Fibroblast of skin of right biceps (primary cell): ENCODE results near the gene HRH1.
"Not testable (repeated sequence)": the region's sequence is repeated elsewhere in the genome, so short reads cannot be mapped to it uniquely, and the experiment has no call there.

Source experiments
- DNase-seq: peaks from one replicate; pipeline ENCODE4 v3.0.0-alpha.2; 2013

HRH1 gene

DNA sequence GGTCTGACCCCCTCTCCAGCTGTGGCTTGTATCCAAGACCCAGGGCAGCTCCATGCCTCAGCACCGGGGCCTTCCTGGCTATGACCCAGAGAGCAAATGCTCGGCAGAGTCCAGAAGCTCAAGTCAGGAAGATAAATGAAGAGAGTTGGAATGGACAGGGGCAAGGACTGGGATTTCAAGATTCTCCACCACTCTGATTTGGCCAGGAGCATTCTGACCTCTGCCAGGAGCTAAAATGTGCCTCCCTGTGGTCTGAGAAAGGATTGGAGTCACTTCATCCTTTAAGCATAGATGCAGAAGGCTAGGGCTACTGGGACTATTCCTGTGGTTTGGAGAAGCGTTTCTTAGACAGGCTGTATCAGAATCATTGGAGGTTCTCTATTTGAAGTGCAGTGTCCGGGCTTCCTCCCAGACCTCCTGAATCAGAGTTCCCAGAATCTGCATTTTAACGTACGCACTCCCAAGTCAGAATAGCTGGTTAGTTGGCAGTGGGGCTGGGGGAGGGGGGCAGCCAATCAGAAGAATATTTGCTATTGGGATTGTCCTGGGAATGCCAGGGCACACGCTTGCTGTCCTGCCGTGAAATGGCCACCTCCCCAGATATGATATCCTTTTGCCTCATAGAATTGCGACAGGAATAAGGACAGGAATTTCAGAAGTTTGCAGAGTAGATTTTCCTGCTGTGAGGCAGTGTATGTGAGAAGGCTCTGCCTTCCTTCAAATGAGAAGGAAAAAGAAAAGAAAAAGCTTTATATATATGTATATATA lies 57.4 kb downstream of the HRH1 start:
- peak; percentile 43 for DNase-seq

DNA sequence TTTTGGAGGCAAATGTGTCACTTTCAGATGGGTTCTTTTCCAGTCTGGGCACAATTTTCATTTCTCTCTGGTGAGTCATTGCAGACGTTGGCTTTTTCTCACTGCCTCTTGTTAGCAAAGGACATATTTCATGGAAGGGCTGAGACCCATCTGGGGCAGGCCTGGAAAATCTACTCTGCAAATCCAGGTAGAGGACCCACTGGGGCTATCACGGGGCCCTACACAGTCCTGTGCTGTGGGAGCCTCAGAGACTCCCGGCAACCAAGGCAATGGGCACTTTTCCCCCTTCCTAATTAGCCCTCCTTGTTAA lies 58.0 kb downstream of the HRH1 start:
- peak; percentile 87 for DNase-seq

DNA sequence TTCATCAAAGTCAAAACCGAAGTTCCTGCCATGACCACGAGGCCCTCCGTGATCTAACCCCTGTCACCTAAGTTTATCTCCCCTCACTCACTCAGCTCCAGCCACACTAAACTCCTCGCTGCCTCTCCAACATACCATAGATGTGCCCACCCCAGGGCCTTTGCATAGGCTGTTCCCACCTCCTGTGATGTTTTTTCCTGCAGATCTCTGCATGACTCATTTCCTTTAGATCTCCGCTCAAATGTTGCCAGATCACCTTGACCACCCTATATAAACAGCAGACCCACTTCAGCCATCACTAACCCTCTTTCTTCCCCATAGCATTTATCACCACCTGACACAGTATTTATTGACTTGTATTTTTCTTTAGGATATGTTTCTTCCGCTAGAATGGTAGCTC lies 58.5 kb downstream of the HRH1 start:
- peak; percentile 21 for DNase-seq

DNA sequence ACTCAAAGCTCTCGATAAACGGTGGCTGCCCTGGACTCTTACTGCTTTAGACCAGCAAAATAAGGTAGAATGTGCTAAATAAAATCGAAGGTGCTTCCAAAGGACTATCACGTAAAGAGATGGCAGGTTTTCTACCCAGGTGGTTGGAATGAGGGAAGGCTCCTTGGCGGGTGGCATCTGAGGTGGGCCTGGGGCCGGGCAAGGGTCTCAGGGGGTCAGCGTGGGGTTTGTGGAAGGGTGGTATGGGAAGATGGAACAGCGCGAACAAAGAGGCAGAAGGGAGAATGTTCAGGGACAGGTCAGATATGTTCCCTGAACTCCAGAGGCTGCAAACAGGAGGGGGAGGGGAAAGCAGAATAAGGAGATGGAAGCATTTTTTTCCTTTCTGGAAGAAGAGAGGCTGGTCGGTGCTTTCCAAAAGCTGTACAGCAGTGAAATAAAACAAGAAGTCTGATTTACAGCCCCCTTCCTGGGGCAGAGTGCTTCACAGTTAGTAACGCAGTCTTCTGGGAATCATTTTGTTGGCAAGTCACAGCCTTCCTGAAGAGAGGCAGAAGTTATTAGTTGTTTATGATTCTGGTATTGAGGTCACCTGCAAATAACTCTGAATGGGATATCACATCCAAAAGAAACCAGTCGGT lies 59.6 kb downstream of the HRH1 start:
- no peak for DNase-seq

DNA sequence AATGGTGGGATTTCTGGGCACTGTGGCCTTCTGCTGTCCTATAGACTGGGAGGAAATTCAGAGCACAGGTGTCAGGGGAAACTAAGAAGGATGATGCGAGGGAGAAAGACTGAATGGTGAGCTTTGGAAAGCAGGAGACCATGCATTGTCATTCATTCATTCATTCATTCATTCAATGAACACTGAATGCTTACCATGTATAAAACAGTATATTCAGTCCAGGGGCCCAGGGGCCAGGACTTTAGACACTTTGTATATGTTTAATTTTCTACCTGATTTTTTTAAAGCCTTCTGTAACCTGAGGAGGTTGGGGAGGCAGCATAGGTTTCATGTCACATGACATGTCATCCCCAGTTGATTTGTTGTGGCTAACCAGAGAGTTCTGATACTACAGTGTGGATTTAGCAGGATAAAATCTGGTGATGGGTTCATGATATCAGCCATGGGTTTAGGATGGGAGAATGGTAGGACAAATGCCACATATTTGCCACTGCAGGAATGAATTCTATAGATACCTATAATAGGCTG lies 60.2 kb downstream of the HRH1 start:
- no peak for DNase-seq

DNA sequence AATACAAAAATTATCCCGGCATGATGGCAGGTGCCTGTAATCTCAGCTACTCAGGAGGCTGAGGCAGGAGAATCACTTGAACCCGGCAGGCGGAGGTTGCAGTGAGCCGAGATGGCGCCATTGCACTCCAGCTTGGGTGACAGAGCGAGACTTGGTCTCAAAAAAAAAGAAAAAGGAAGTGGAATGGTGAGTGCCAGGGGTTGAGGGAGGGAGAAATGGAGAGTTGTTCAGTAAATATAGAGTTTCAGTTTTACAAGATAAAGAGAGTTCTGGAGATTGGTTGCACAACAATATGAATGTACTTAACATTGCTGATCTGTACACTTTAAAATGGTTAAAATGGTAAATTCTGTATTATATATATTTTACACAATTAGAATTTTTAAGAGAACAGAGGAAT lies 63.1 kb downstream of the HRH1 start:
- not testable (repeated sequence) for DNase-seq

DNA sequence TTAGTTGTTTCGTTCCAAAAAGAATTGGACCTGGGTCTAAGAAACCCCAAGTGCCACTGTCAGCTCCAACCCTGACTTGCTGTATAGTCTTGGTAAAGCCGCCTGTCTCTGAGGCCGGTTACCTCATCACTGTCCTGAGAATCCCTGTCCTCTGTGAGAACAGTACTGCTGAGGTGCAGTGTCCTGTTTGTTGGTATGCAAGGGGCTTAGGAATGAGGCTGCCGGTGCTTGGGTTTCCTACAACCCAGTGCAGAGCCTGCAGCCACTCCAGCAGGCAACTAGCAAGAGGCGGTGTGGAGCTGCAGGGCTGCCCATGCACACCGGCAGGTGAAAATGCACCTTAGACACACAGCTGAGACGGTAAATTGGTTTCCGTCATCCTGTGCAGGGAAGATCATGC lies 65.9 kb downstream of the HRH1 start:
- no peak for DNase-seq

DNA sequence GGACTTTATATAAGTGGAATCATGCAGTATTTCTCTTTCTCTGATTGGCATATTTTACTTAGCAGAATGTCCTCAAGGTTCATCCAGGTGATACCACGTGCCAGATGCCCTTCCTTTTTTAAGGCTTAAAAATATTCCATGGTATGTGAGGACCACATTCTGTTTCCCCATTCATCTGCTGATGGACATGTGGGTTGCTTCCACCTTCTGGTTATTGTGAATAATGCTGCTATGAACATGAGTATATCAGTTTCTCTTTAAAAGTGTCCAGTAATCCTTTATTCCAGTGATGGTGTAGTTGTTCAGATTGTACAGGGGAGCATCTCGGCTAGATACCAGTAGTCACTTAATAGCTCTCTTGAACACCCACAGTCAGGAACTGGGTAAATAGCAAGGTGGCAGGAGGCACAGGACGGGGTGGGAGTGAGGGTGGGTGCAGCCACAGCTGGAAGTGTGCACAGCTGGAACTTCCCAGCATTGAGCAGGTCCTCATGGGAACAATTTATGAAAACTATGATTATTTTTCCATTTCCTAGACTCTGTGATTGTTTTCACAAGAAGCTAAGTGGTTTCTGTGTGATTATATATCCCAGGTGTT lies 67.6 kb downstream of the HRH1 start:
- no peak for DNase-seq

DNA sequence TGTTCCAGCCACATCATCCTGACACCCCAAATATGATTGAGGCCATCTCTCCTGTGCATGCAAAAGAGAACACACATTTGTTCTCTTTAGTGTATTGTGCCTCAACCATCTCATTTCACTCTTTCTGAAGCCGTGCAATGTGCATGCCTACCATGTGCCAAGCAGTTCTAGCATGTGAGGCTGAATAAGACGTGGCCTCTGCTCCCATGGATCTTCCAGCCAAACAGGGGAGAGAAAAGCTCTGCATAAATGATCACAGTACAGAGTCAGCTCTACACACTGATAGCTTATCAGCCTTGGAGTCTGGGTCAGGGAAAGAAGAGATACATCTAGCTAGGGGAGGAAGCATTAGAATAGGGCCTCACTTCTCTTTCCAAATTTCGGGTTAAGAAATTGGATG lies 69.7 kb downstream of the HRH1 start:
- DNase-seq: no peak

DNA sequence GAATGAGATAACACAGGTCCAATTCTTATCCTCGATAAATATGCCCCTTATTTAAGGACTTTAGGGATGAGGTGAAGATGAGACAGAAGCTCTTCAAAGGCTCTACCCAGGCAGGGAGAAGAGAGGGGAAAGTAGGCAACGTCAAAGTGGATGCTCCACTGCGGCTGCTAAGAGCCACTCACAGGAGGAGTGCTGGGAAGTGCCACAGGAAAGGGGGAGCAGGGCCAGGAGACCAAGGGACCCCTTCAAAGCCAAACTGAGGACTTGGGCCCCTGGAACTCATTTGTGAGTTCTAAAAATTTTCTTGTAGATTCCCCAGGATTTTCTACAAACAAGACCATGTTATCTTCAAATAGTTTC lies 70.6 kb downstream of the HRH1 start:
- no peak for DNase-seq

DNA sequence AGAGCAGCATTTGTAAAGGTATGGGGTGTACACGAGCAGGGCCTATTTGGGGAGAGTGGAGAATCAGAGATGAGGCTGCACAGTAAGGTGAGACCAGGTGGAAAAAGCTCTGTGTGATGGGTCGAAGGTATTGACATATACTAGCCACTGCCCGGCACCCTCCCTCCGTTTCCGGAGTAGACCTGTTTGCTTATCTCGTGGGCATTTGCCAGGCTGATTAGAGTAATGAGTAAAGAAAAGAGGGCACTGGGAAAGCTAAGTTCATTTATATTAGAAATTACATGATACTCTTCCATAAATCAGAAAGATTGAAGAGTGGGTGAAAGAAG lies 71.7 kb downstream of the HRH1 start:
- no peak for DNase-seq

DNA sequence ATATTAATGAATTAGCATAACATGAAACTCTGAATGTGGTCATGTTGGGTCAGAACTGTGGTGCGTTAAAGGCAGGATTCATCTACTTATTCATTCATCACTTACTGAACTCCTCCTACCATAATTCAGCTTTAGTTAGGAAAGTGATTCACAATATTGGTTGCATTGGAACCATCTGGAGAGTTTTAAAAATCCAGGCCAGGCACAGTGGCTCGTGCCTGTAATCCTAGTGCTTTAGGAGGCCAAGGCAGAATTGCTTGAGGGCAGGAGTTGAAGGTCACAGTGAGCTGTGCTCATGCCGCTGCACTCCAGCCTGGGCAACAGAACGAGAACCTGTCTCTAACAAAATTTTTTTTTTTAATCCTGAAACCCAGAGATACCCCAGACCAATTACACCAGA lies 73.7 kb downstream of the HRH1 start:
- no peak for DNase-seq

DNA sequence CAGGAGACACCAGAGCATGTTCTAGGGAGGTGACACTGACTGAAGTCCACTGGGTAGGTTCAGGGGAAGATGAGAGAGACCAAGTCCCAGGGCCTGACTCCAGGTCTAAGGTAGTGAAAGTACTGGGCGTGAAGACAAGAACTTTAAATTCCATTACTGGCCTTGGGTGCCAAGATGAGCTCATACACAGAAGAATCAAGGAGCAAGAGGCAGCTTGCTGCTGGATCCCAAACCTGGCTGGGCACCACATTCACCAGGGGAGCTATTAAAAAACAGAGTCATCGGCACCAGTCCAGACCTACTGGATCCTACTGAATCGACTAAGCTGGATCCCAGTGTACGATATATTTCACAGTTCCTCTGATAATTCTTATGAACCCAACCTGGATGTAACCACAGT lies 75.8 kb downstream of the HRH1 start:
- DNase-seq: no peak

DNA sequence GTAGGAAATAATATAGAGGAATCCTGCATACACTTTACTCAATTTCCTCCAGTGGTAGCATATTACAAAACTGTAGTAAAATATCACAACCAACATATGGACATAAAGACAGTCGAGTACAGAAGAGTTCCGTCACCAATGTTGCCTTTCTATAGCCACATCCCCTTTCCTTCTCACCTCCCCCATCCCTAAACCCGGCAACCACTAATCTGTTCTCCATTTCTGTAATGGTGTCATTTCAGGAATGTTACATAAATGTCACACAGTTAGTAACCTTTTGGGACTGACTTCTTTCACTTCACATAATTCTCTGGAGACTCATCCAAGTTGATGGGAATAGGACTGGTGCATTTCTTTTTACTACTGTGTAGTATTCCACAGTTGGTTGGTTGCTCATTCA lies 76.5 kb downstream of the HRH1 start:
- no peak for DNase-seq

DNA sequence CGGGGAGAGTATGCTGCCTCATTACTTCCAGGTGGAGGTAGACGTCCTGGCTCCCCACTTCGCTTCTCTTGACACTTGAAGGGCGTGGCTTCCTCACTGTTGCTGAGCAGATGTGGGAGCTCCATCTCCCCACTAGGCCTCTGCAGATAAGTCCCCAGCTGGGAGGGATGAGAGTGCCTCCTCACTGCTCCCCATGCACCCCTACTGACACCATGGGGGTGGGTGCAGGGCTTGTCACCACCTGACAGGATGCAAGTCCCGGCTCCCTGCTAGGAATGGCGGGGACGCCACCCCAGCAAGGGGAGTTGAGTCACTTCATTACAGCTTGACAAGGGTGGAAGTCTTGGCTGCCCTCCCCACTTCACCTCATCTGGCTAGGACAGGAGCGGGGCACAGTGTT lies 81.1 kb downstream of the HRH1 start:
- DNase-seq: no peak

DNA sequence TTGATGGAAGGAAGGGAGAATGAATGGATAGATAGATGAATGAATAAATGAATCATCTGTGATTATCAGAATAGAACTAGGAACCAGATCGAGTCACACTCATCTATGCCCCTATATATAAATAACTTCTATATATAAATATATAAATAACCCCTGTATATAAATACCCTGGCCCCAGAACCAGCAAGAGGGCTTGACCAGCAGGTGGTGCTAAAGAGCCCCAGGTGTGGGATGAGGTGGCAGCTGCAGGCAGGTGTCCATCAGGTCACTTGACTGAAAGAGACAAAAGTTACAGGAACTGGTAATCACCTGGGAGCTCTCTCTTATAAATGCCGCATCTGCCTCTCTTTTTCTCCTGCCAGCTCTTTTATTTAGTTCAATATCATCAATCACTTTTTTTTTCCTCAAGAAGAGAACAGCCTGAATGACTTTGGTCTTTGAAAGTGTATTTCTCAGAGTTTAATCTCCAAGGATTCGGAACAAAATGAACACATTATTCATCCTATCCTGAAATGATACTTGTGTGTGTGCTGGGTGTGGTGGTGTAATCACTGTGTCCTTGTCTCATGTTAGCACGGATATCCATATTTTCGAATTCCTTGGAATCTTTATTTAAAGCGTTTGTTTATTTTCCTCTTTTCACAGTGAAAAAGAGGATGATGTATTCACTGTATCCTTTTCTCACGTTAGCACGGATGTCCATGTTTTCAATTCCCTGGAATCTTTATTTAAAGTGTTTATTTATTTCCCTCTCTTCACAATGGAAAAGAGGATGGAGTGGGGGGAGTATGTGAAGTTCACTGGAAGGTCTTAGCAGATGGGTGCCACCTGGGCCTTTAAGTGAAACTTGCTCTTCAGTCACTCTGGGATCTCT lies 82.5 kb downstream of the HRH1 start:
- DNase-seq: peak; percentile 57

DNA sequence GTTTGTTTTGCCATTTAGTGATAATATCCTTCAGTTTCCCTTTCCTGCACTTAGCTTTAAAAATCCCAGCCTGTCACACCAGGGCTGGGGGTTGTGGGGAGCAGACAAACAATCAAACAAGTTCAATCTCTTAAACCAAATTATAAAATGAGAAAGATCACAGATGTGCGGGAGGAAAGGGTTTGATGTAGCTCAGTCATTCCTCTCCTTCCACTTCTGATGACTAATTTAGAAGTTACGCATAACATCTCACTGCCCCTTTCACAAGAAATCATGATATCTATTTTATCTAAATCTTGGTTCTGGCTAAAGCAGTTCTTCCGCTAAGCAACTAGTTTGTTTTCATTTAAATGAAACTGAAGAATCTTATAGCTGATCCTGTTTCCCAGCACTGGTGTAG lies 83.8 kb downstream of the HRH1 start:
- peak; percentile 93 for DNase-seq

DNA sequence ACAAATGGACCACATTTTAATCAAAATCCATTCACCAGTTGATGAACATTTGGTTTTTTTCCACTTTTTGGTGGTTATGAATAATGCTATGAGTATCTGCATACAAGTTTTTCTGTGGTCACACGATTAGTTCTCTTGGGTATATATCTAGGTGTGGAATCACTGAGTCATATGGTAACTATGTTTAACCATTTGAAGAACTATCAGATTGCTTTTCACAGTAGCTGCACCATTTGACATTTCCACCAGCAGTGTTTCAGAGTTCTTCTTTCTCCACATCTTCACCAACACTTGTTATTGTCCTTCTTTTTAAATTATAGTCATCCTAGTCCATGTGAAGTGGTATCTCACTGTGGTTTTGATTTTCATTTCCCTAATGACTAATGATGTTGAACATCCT lies 84.6 kb downstream of the HRH1 start:
- peak; percentile 97 for DNase-seq

DNA sequence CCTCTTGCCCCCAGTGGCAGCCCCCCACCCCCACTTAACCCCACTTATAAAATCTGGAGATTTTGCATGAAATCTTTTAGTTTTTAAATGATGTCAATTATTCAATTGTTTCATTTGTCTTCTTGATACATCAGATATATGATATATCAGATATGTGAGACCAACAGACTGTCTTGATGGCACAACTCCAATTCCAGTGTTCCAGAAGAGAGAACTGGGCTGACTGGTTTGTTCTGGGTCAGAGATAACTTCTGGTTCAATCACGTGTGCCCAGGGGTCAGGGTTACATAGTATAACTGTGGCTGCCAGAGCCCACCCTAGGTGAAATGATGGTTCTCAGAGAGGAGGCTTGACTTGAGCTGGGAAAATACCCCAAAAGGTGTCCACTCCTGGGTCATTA lies 85.5 kb downstream of the HRH1 start:
- DNase-seq: no peak

DNA sequence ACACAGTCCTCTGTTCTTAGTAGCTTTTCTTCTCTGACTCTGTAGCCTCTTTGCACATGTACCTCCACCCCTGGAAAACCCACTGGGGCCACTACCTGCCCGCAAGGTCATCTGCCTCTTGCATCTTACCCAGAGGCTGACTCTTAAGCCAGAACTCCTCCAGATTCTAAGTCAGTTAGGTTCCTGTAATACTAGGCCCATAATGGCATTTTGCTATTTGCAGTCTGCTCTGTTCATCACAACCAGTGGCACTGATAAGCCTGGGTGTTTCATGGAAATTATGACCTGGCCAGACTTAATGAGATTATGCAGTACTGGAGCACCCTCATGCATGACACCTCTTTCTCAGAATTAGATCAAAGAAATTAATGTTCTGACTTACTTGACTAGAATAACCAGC lies 86.2 kb downstream of the HRH1 start:
- DNase-seq: no peak

DNA sequence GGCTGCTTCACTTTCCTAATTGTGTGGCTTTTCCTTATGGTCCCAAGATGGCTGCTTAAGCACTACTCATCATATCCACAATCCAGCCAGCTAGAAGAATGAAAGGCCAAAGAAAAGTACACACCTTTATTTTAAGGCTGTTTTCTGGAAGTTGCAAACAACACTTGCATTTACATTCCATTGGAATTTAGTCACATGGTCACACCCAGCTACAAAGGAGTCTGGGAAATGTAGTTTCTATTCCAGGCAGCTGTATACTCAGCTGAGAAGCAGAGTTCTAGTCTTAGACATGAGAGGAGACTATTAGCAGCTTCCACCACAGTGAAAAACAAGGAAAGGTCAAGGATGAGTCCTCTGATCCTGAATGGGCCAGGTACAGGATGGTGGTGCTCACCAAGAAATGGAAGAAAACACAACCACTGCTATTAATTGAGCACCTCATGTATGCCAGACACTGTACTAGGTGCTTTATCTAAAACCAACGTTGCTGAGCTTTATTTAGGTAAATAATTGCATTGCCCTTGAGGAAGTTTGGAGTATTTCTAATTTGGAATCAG lies 89.9 kb downstream of the HRH1 start:
- DNase-seq: peak; percentile 32

DNA sequence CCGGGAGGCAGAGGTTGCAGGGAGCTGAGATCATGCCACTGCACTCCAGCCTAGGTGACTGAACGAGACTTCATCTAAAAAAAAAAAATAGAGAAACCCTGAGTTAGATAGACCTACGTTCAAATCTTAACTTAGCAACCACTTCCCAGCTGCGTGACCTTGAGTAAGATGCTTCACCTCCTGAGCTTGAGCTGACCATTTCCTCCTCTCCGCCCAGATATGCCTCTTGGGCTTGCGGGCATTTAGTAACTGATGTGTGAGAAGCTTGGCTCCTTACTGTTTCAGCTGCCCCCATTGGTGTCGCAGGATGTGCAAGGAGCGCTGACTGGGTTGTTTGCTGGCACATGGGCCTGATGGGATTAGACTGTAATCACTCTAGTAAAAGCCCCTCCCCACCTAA lies 91.0 kb downstream of the HRH1 start:
- DNase-seq: no peak
